Gastroesophageal sphincter (tissue), 3 donors: Measurements from ENCODE around the gene STUM.

Source experiments
- CTCF ChIP-seq, 4 experiments: fragments of 200-600 bp in 2 of 4; fragments of 450-650 bp in 2 of 4; sonication (generic) in 1 of 4; IDR thresholded peaks; one replicate each; pipeline ENCODE4 v1.5.1; 2017 to 2019; ENCODE audit warnings: antibody characterized with exemption in 4 of 4, mild to moderate bottlenecking in 2 of 4, moderate library complexity in 2 of 4
- EP300 ChIP-seq: sonication (generic); formaldehyde crosslinking; IDR thresholded peaks from one replicate; pipeline ENCODE4 v1.6.1; 2017; ENCODE audit warnings: antibody characterized with exemption, mild to moderate bottlenecking
- POLR2A ChIP-seq, 2 donors: fragments of 450-650 bp; IDR thresholded peaks; one replicate each; pipeline ENCODE4 v1.6.1; 2017; ENCODE audit warnings: antibody characterized with exemption in 2 of 2, mild to moderate bottlenecking in 2 of 2, moderate library complexity in 1 of 2
- POLR2AphosphoS5 ChIP-seq: sonication (generic); formaldehyde crosslinking; IDR thresholded peaks from one replicate; pipeline ENCODE4 v1.6.1; 2017; ENCODE audit warnings: antibody characterized with exemption

- no peak for TF ChIP-seq POLR2AphosphoS5
- no peak for TF ChIP-seq CTCF (IDR thresholded peaks at IDR 0.05)
- TF ChIP-seq EP300: no peak
- TF ChIP-seq POLR2A (IDR thresholded peaks at IDR 0.05): no peak
Measured at GRCh38 chr1:226603022-226603857, 54.7 kb downstream of the STUM start.
